Stimulated activated CD8-positive, alpha-beta memory T cell treated with anti-CD3 and anti-CD28 coated beads, Interleukin-15, amount 100 ng/mL, for 1 hour (primary cell): Measurements from ENCODE around the gene TMEM234.

ENCODE experiments used
- DNase-seq: peaks from one replicate; pipeline ENCODE4 v3.0.0-alpha.2; 2020; ENCODE audit warnings: low read depth

Gene TMEM234

GRCh38 chr1:32172621-32173245 is 49.4 kb downstream of the TMEM234 start:
- DNase-seq, result no peak

- no peak for DNase-seq
These were observed 51.2 kb downstream of the TMEM234 start for GRCh38 chr1:32170991-32171390.
